Measurements from ENCODE around the gene SUMO2. TPM values are rescaled to one million over a fixed set of nuclear protein-coding genes. Genes with fewer than 3 reads are reported as not detected.

SUMO2 gene
- total and polyA plus RNA-seq, 10 of the 15 experiments (the other 5 are each of a cell fraction or from before 2014, with no cell fraction given) = 163 to 803 (median 555) TPM

DNA sequence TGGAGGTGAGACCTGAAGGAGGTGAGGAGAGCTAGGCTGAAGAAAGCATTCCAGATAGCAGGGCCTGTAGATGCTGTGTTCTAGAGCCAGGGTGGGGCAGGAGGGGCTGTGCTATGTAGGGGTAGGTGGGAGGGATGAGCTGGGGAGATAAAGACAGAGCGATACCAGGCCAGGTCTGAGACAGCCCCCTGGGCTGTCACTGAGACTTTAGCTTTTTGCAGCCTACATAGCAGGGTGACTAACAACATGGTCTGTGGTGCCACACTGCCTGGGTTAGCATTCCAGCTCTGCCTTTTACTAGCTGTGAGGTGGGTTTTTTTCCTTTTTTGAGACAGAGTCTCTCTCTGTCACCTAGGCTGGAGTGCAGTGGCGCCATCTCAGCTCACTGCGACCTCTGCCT is 37.1 kb upstream of the SUMO2 start:
- no peak for FAIRE-seq
- no peaks in the 10 kb centered on the region for H4K20me1 ChIP-seq (ENCODE audit: control insufficient read depth, insufficient read depth)
- H3K4me2 ChIP-seq (ENCODE audit: control insufficient read depth, insufficient read depth) = no peak overlapping the region
- in situ Hi-C loops (cut with MboI) (no loop called here), intact Hi-C loops (cut with micrococcal nuclease; ENCODE audit: unreplicated experiment) (no loop called here)
- ChIA-PET POLR2A (no interaction called here), CTCF (interaction anchor here (0.7 to 1.0 kb wide), 3 partner anchors 17 to 106 kb away, joined by 3 read pairs; no protein-coding TSS in a partner anchor), SMC1A (ENCODE audit: uncharacterized antibody, unreplicated experiment) (no interaction called here), RAD21 (ENCODE audit: unreplicated experiment) (no interaction called here)
- no peak overlapping the region for H2AFZ ChIP-seq (ENCODE audit: control insufficient read depth, low read depth, low read length)
- ATAC-seq = no peak
- DNase-seq (ENCODE audit: low read depth, low spot score) = no peak
- TF ChIP-seq ZSCAN29 (IDR thresholded peaks at IDR 0.05) = no peak
- no peak for TF ChIP-seq TCF7 (IDR thresholded peaks at IDR 0.05; ENCODE audit: borderline replicate concordance)
- TF ChIP-seq RAD51 (IDR thresholded peaks at IDR 0.05) = no peak
- no peaks in the 10 kb centered on the region for H3K9me3 ChIP-seq (replicated peaks; ENCODE audit: control insufficient read depth, insufficient read depth, low read length)
- 100% methylated on average over 3 of the region's 3 CpGs for WGBS (ENCODE audit: insufficient coverage, insufficient replicate concordance, low lambda C conversion rate, missing lambda C conversion rate)
- no peak overlapping the region for H3K9ac ChIP-seq (ENCODE audit: control insufficient read depth, insufficient read depth, low read length)
- H3K79me2 ChIP-seq (ENCODE audit: control insufficient read depth, insufficient read depth, low read length) = no peaks in the 10 kb centered on the region
- H3K36me3 ChIP-seq (ENCODE audit: control insufficient read depth in 2 of 2, insufficient read depth in 2 of 2, low read length in 1 of 2) = peaks cover 11 to 27% of the 10 kb centered on the region in 2 experiments
- H3K4me3 ChIP-seq = no peak overlapping the region
- no peaks in the 10 kb centered on the region for H3K27me3 ChIP-seq (replicated peaks in 1 of 2; ENCODE audit: control insufficient read depth in 2 of 2, insufficient read depth in 2 of 2, low read length in 1 of 2)
- no peak overlapping the region for H3K27ac ChIP-seq (ENCODE audit: control insufficient read depth, insufficient read depth)
- no peaks in the 10 kb centered on the region for H3K4me1 ChIP-seq (ENCODE audit: control insufficient read depth, insufficient read depth, low read length)
- BruUV-seq (replicated peaks) = no TSS peak

DNA sequence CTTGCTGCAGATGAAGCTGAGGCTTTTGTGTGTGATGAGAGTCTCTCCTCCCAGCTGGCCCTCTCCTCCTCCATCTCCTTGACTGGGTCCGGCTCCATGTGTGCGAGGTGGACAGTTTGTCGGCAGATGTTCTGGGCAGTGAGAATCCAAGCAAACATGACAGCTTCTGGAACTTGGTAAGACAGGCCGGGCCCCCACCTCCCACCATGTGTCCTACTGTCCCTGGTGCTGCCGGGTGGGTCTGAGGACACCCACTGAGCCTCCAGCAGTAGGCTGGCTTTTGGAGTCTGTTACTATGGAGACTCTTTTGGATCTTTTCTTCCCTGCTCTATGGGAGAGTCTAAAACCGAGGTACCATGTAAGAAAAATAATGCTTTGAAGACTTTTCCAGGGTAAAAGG is 35.4 kb upstream of the SUMO2 start:
- Histone ChIP-seq H3K36me3 (ENCODE audit: control insufficient read depth in 2 of 2, insufficient read depth in 2 of 2, low read length in 1 of 2) (peaks cover 11 to 23% of the 10 kb centered on the region in 2 experiments), H3K9me3 (replicated peaks; ENCODE audit: control insufficient read depth, insufficient read depth, low read length) (no peaks in the 10 kb centered on the region), H3K27ac (ENCODE audit: control insufficient read depth, insufficient read depth) (no peak overlapping the region), H3K4me1 (ENCODE audit: control insufficient read depth, insufficient read depth, low read length) (no peaks in the 10 kb centered on the region), H3K27me3 (replicated peaks in 1 of 2; ENCODE audit: control insufficient read depth in 2 of 2, insufficient read depth in 2 of 2, low read length in 1 of 2) (no peaks in the 10 kb centered on the region), H3K4me2 (ENCODE audit: control insufficient read depth, insufficient read depth) (no peak overlapping the region), H3K9ac (ENCODE audit: control insufficient read depth, insufficient read depth, low read length) (no peak overlapping the region), H3K79me2 (ENCODE audit: control insufficient read depth, insufficient read depth, low read length) (no peaks in the 10 kb centered on the region), H2AFZ (ENCODE audit: control insufficient read depth, low read depth, low read length) (no peak overlapping the region), H3K4me3 (no peak overlapping the region), H4K20me1 (ENCODE audit: control insufficient read depth, insufficient read depth) (no peaks in the 10 kb centered on the region)
- ATAC-seq (no peak), FAIRE-seq (no peak), DNase-seq (ENCODE audit: low read depth, low spot score) (no peak)
- POLR2A ChIA-PET = interaction anchor here (0.6 kb wide), 1 partner anchor 33 kb away, joined by 4 read pairs; no protein-coding TSS in a partner anchor
- WGBS (ENCODE audit: insufficient coverage, insufficient replicate concordance, low lambda C conversion rate, missing lambda C conversion rate) = 97% methylated on average over 6 of the region's 6 CpGs
- SMC1A ChIA-PET (ENCODE audit: uncharacterized antibody, unreplicated experiment) = interaction anchor here (0.8 to 1.0 kb wide), 2 partner anchors 17 to 42 kb away, joined by 3 read pairs; no protein-coding TSS in a partner anchor
- RAD21 ChIA-PET (ENCODE audit: unreplicated experiment) = no interaction called here
- intact Hi-C loops (cut with micrococcal nuclease; ENCODE audit: unreplicated experiment) = no loop called here
- BruUV-seq (replicated peaks) = no TSS peak
- in situ Hi-C loops (cut with MboI) = no loop called here
- CTCF ChIA-PET = interaction anchor here (1.3 to 2.0 kb wide), 3 partner anchors 16 to 104 kb away, joined by 3 to 6 read pairs (median 3); no protein-coding TSS in a partner anchor
- TF ChIP-seq EZH2 (IDR thresholded peaks at IDR 0.05; ENCODE audit: borderline replicate concordance, control insufficient read depth, low read depth, low read length) (no peak), NR2C1 (IDR thresholded peaks at IDR 0.05) (no peak), EED (IDR thresholded peaks at IDR 0.05; ENCODE audit: low read depth) (no peak), BCL11A (IDR thresholded peaks at IDR 0.05; ENCODE audit: low read depth, low read length) (no peak), PAX8 (IDR thresholded peaks at IDR 0.05) (no peak)
- TF ChIP-seq, protein P1, sequence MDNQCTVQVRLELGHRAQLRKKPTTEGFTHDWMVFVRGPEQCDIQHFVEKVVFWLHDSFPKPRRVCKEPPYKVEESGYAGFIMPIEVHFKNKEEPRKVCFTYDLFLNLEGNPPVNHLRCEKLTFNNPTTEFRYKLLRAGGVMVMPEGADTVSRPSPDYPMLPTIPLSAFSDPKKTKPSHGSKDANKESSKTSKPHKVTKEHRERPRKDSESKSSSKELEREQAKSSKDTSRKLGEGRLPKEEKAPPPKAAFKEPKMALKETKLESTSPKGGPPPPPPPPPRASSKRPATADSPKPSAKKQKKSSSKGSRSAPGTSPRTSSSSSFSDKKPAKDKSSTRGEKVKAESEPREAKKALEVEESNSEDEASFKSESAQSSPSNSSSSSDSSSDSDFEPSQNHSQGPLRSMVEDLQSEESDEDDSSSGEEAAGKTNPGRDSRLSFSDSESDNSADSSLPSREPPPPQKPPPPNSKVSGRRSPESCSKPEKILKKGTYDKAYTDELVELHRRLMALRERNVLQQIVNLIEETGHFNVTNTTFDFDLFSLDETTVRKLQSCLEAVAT (IDR thresholded peaks at IDR 0.05) = no peak
- TF ChIP-seq, protein P2, sequence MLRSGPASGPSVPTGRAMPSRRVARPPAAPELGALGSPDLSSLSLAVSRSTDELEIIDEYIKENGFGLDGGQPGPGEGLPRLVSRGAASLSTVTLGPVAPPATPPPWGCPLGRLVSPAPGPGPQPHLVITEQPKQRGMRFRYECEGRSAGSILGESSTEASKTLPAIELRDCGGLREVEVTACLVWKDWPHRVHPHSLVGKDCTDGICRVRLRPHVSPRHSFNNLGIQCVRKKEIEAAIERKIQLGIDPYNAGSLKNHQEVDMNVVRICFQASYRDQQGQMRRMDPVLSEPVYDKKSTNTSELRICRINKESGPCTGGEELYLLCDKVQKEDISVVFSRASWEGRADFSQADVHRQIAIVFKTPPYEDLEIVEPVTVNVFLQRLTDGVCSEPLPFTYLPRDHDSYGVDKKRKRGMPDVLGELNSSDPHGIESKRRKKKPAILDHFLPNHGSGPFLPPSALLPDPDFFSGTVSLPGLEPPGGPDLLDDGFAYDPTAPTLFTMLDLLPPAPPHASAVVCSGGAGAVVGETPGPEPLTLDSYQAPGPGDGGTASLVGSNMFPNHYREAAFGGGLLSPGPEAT (IDR thresholded peaks at IDR 0.05; ENCODE audit: low read depth) = no peak
